HL-60 (cell line): ENCODE measurements around the gene PRICKLE4.

Experiments
- POLR2AphosphoS5 ChIP-seq: IDR thresholded peaks from 2 replicates; pipeline ENCODE4 v1.6.1; 2012; ENCODE audit warnings: low read depth
- TF ChIP-seq, protein P1 (sequence below): IDR thresholded peaks from one replicate; pipeline ENCODE4 v1.5.1; 2011; ENCODE audit warnings: low read length, control low read depth, inconsistent platforms; ENCODE audit not compliant: insufficient read depth
- TF ChIP-seq, protein P2 (sequence below): IDR thresholded peaks from 2 replicates; pipeline ENCODE4 v1.6.1; 2012; ENCODE audit warnings: low read depth; ENCODE audit not compliant: insufficient replicate concordance

DNA sequence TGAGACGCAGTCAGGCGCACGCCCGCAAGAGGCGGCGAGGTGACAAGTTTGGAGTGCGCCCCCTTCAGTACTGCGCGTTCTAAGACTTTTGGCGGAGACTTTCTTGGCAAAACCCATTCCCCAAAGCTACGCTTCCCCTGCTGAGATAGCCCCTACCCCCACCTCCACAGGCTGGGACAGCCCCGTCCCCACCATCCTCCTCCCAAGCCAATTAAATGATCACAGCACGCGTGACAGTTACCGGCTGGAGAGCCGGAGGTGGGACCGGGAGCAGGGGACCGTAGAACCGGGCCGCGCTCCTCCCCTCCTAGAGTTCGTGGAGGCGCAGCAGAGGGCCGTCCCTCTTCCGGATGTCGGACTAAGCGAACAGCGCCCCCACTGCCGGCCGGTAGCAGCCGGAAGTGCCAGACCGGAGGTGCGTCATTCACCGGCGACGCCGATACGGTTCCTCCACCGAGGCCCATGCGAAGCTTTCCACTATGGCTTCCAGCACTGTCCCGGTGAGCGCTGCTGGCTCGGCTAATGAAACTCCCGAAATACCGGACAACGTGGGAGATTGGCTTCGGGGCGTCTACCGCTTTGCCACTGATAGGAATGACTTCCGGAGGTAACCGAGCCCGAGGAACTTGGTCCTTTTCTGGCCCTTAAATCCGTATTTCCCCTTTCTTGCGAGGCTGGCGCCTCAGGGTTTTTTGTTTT, 6.8 kb downstream of the PRICKLE4 start, which contains the start of gene TOMM6:
- TF ChIP-seq, protein P1, sequence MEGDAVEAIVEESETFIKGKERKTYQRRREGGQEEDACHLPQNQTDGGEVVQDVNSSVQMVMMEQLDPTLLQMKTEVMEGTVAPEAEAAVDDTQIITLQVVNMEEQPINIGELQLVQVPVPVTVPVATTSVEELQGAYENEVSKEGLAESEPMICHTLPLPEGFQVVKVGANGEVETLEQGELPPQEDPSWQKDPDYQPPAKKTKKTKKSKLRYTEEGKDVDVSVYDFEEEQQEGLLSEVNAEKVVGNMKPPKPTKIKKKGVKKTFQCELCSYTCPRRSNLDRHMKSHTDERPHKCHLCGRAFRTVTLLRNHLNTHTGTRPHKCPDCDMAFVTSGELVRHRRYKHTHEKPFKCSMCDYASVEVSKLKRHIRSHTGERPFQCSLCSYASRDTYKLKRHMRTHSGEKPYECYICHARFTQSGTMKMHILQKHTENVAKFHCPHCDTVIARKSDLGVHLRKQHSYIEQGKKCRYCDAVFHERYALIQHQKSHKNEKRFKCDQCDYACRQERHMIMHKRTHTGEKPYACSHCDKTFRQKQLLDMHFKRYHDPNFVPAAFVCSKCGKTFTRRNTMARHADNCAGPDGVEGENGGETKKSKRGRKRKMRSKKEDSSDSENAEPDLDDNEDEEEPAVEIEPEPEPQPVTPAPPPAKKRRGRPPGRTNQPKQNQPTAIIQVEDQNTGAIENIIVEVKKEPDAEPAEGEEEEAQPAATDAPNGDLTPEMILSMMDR, result peak; percentile 78
- TF ChIP-seq POLR2AphosphoS5, result peak; percentile 94
- TF ChIP-seq, protein P2, sequence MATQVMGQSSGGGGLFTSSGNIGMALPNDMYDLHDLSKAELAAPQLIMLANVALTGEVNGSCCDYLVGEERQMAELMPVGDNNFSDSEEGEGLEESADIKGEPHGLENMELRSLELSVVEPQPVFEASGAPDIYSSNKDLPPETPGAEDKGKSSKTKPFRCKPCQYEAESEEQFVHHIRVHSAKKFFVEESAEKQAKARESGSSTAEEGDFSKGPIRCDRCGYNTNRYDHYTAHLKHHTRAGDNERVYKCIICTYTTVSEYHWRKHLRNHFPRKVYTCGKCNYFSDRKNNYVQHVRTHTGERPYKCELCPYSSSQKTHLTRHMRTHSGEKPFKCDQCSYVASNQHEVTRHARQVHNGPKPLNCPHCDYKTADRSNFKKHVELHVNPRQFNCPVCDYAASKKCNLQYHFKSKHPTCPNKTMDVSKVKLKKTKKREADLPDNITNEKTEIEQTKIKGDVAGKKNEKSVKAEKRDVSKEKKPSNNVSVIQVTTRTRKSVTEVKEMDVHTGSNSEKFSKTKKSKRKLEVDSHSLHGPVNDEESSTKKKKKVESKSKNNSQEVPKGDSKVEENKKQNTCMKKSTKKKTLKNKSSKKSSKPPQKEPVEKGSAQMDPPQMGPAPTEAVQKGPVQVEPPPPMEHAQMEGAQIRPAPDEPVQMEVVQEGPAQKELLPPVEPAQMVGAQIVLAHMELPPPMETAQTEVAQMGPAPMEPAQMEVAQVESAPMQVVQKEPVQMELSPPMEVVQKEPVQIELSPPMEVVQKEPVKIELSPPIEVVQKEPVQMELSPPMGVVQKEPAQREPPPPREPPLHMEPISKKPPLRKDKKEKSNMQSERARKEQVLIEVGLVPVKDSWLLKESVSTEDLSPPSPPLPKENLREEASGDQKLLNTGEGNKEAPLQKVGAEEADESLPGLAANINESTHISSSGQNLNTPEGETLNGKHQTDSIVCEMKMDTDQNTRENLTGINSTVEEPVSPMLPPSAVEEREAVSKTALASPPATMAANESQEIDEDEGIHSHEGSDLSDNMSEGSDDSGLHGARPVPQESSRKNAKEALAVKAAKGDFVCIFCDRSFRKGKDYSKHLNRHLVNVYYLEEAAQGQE, result peak; percentile 64
